ENCODE results near the gene MMP7.

The MMP7 gene

DNA sequence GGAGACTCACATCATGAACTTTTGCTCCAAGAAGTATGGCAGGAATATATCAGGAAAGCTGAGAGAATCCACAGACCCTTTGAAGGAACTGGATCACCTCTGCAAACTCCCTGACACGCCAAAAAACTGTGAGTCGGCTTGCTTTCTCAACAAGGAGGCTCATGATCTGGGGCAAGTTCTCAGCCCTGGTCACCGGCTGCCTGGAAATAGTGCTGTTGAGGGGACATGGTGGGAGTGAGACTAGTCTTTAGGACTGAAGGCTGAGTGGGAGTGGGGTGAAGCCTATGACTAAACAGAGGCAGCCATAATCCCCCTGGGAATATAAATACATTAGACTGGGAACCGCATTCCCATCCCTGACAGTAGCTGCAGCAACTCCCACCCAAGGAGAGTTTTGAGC, 8.4 kb upstream of the MMP7 start:
- Histone ChIP-seq H3K4me3 (ENCODE audit: low read length) (no peak overlapping the region), H3K27ac (ENCODE audit: low read depth, low read length) (no peak overlapping the region), H3K4me1 (ENCODE audit: insufficient read depth, low read length) (0 out of 2 replicates have a peak, but pooled peaks cover 4% of the 10 kb centered on the region), H3K27me3 (ENCODE audit: insufficient read depth, low read length) (no peaks in the 10 kb centered on the region), H3K9ac (ENCODE audit: low read depth, low read length) (no peak overlapping the region), H3K36me3 (ENCODE audit: insufficient read depth, low read length) (no peaks in the 10 kb centered on the region), H3K9me3 (ENCODE audit: insufficient read depth, low read depth, low read length) (no peaks in the 10 kb centered on the region)
- WGBS, result 95% methylated on average over 4 of the region's 4 CpGs

DNA sequence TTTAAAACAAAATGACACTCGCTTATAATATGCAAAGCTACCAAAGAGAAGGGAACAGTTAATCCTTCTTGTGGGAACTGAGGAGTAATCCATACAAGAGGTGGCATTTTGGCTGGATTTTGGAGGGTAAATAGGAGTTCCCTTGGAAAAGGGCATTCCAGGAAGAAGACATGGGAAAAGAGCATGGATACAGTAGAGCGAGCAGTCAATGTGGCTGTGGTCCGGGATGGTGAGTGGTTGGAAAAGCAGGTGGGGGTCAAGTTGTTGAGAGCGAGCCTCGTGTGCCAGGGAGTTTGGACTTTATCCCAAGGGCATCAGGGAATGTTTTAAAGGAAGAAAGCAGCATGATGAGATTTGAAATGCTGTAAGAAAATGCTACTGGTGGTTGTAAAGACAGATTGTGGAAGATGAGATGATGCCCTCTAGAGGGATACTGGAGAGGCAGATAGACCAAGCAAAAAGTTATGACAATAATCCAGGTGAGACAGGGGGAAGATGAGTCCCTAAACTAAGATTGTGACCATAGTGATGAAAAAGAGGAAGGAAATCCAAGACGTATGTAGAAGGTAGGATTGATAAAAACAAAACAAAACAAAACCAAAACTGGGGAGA, 3.8 kb upstream of the MMP7 start:
- Histone ChIP-seq H3K4me1 (ENCODE audit: insufficient read depth, low read length) (0 out of 2 replicates have a peak, but pooled peaks cover under 1% of the 10 kb centered on the region), H3K9ac (ENCODE audit: low read depth, low read length) (no peak overlapping the region), H3K4me3 (ENCODE audit: low read length) (no peak overlapping the region), H3K27me3 (ENCODE audit: insufficient read depth, low read length) (no peaks in the 10 kb centered on the region), H3K27ac (ENCODE audit: low read depth, low read length) (no peak overlapping the region), H3K9me3 (ENCODE audit: insufficient read depth, low read depth, low read length) (no peaks in the 10 kb centered on the region), H3K36me3 (ENCODE audit: insufficient read depth, low read length) (no peaks in the 10 kb centered on the region)
- 91% methylated on average over 6 of the region's 6 CpGs for WGBS

DNA sequence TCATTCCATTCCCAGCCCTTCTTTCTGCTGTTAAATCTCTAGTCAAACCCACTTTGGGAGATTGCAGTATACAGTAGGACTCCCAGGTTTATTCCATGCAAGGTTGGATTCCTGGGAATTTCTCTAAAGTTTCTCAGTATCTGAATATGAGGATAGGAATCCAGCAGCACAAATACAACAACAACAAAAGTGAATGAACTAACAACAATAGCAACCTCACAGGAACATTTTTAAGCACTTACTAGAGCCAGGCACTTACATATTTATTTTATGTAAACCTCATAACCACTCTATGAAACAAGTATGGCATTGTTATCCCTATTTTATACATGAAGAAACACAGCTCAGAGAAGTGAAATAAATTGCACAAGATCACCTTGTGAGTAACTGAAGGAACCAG, 1.9 kb downstream of the MMP7 start:
- H3K9ac ChIP-seq (ENCODE audit: low read depth, low read length), result no peak overlapping the region
- H3K27me3 ChIP-seq (ENCODE audit: insufficient read depth, low read length), result no peaks in the 10 kb centered on the region
- H3K36me3 ChIP-seq (ENCODE audit: insufficient read depth, low read length), result no peaks in the 10 kb centered on the region
- H3K9me3 ChIP-seq (ENCODE audit: insufficient read depth, low read depth, low read length), result no peaks in the 10 kb centered on the region
- no peaks in the 10 kb centered on the region for H3K4me1 ChIP-seq (ENCODE audit: insufficient read depth, low read length)
- H3K4me3 ChIP-seq (ENCODE audit: low read length), result no peak overlapping the region
- no peak overlapping the region for H3K27ac ChIP-seq (ENCODE audit: low read depth, low read length)

- H3K27me3 ChIP-seq (ENCODE audit: insufficient read depth, low read length), result no peaks in the 10 kb centered on the region
- no peak overlapping the region for H3K27ac ChIP-seq (ENCODE audit: low read depth, low read length)
- WGBS, result 95% methylated on average over 2 of the region's 2 CpGs
- no peaks in the 10 kb centered on the region for H3K4me1 ChIP-seq (ENCODE audit: insufficient read depth, low read length)
- no peak overlapping the region for H3K9ac ChIP-seq (ENCODE audit: low read depth, low read length)
- no peak overlapping the region for H3K4me3 ChIP-seq (ENCODE audit: low read length)
- no peaks in the 10 kb centered on the region for H3K36me3 ChIP-seq (ENCODE audit: insufficient read depth, low read length)
- no peaks in the 10 kb centered on the region for H3K9me3 ChIP-seq (ENCODE audit: insufficient read depth, low read depth, low read length)
Measured at GRCh38 chr11:102527684-102528083, 2.9 kb downstream of the MMP7 start.

DNA sequence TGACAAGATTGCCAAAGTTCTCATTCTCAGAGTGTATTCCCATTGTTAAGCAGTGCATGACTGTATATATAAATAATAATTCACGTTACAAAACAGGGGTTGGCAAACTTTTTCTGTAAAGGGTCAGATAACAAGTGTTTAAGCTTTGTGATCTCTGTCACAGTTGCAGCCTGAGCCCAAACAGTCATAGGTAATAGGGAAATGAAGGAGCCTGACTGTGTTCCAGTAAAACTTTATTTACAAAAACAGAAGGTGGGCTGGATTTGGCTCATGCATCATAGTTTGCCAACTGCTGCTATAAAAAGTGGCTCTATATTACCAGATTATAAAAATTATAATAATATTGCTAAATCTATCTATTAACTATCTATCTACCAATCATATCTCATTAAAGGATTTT, 3.5 kb downstream of the MMP7 start:
- Histone ChIP-seq H3K27ac (ENCODE audit: low read depth, low read length) (no peak overlapping the region), H3K4me1 (ENCODE audit: insufficient read depth, low read length) (no peaks in the 10 kb centered on the region), H3K9me3 (ENCODE audit: insufficient read depth, low read depth, low read length) (no peaks in the 10 kb centered on the region), H3K4me3 (ENCODE audit: low read length) (no peak overlapping the region), H3K36me3 (ENCODE audit: insufficient read depth, low read length) (no peaks in the 10 kb centered on the region), H3K9ac (ENCODE audit: low read depth, low read length) (no peak overlapping the region), H3K27me3 (ENCODE audit: insufficient read depth, low read length) (no peaks in the 10 kb centered on the region)
- 93% methylated on average over 1 of the region's 1 CpG for WGBS

GRCh38 chr11:102523887-102524286, 6.7 kb downstream of the MMP7 start:
- 89% methylated on average over 4 of the region's 4 CpGs for WGBS
- Histone ChIP-seq H3K9ac (ENCODE audit: low read depth, low read length) (no peak overlapping the region), H3K9me3 (ENCODE audit: insufficient read depth, low read depth, low read length) (no peaks in the 10 kb centered on the region), H3K27me3 (ENCODE audit: insufficient read depth, low read length) (no peaks in the 10 kb centered on the region), H3K36me3 (ENCODE audit: insufficient read depth, low read length) (no peaks in the 10 kb centered on the region), H3K27ac (ENCODE audit: low read depth, low read length) (no peak overlapping the region), H3K4me3 (ENCODE audit: low read length) (no peak overlapping the region), H3K4me1 (ENCODE audit: insufficient read depth, low read length) (no peaks in the 10 kb centered on the region)

GRCh38 chr11:102523189-102523570, 7.4 kb downstream of the MMP7 start:
- no peaks in the 10 kb centered on the region for H3K27me3 ChIP-seq (ENCODE audit: insufficient read depth, low read length)
- H3K9me3 ChIP-seq (ENCODE audit: insufficient read depth, low read depth, low read length), result no peaks in the 10 kb centered on the region
- H3K9ac ChIP-seq (ENCODE audit: low read depth, low read length), result no peak overlapping the region
- no CpG with 5 or more reads among the region's 2 CpGs for WGBS
- no peak overlapping the region for H3K4me3 ChIP-seq (ENCODE audit: low read length)
- H3K36me3 ChIP-seq (ENCODE audit: insufficient read depth, low read length), result no peaks in the 10 kb centered on the region
- no peaks in the 10 kb centered on the region for H3K4me1 ChIP-seq (ENCODE audit: insufficient read depth, low read length)
- no peak overlapping the region for H3K27ac ChIP-seq (ENCODE audit: low read depth, low read length)

DNA sequence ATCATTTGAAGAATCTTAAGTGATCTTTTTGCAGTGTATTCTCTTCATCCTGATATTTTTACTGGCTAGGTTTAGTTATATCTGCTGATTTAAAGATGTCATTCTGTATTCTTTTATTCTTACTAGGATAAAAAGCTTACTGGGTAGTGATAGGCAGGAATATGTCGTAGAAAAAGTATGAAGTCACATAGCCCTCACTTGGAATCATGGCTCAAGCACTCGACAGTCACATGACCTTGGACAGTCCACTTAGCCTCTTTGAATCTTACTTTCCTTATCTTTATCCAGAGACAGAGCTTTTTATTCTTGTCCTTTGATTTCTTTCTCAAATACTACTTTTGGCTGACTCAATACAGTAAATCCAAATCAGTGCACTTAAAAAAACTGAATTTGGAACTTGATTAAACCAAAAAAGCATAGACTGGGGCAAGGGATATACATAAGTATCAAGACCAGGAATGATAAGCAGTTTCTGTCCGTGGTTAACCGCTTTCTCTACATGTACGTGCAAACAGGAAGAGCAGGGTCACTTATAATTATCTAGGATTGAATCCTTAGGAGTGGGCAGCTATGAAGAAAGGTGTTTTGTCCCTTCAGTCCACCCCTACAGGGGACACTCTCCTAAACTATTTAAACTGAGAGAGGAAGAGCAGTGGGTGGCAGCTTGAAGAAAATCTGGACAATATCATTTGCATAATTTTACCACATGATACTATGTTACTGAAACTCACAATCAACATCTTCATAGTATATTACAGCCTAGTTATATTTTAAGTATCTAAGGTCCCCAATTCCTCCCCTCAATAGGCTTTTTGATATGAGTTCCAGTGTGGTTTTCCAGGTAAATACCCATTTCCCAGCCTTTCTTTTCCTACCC, 8.0 kb downstream of the MMP7 start:
- H3K27me3 ChIP-seq (ENCODE audit: insufficient read depth, low read length), result no peaks in the 10 kb centered on the region
- no peaks in the 10 kb centered on the region for H3K4me1 ChIP-seq (ENCODE audit: insufficient read depth, low read length)
- no peaks in the 10 kb centered on the region for H3K9me3 ChIP-seq (ENCODE audit: insufficient read depth, low read depth, low read length)
- no peak overlapping the region for H3K9ac ChIP-seq (ENCODE audit: low read depth, low read length)
- no peak overlapping the region for H3K27ac ChIP-seq (ENCODE audit: low read depth, low read length)
- no peak overlapping the region for H3K4me3 ChIP-seq (ENCODE audit: low read length)
- no peaks in the 10 kb centered on the region for H3K36me3 ChIP-seq (ENCODE audit: insufficient read depth, low read length)
- WGBS, result 88% methylated on average over 5 of the region's 5 CpGs

GRCh38 chr11:102521121-102521520, 9.4 kb downstream of the MMP7 start:
- 96% methylated on average over 8 of the region's 10 CpGs for WGBS
- Histone ChIP-seq H3K9me3 (ENCODE audit: insufficient read depth, low read depth, low read length) (no peaks in the 10 kb centered on the region), H3K27ac (ENCODE audit: low read depth, low read length) (no peak overlapping the region), H3K36me3 (ENCODE audit: insufficient read depth, low read length) (no peaks in the 10 kb centered on the region), H3K27me3 (ENCODE audit: insufficient read depth, low read length) (no peaks in the 10 kb centered on the region), H3K4me1 (ENCODE audit: insufficient read depth, low read length) (no peaks in the 10 kb centered on the region), H3K4me3 (ENCODE audit: low read length) (no peak overlapping the region), H3K9ac (ENCODE audit: low read depth, low read length) (no peak overlapping the region)

DNA sequence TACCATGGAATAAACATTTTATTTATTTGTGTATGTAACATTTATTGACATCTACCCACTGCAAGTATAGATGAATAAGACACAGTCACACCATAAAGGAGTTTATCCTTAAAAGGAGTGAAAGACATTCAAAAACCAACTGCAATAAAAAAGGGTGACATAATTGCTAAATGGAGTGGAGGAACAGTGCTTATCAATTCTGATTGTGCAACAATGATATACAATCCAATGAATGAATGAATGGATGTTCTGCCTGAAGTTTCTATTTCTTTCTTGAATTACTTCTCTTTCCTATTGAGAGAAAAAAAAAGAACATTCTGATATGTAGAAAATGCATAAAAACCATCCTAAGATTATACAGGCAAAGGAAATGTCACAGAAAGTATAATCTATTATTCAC, 10.0 kb downstream of the MMP7 start:
- no peak overlapping the region for H3K9ac ChIP-seq (ENCODE audit: low read depth, low read length)
- no peaks in the 10 kb centered on the region for H3K9me3 ChIP-seq (ENCODE audit: insufficient read depth, low read depth, low read length)
- no peak overlapping the region for H3K27ac ChIP-seq (ENCODE audit: low read depth, low read length)

DNA sequence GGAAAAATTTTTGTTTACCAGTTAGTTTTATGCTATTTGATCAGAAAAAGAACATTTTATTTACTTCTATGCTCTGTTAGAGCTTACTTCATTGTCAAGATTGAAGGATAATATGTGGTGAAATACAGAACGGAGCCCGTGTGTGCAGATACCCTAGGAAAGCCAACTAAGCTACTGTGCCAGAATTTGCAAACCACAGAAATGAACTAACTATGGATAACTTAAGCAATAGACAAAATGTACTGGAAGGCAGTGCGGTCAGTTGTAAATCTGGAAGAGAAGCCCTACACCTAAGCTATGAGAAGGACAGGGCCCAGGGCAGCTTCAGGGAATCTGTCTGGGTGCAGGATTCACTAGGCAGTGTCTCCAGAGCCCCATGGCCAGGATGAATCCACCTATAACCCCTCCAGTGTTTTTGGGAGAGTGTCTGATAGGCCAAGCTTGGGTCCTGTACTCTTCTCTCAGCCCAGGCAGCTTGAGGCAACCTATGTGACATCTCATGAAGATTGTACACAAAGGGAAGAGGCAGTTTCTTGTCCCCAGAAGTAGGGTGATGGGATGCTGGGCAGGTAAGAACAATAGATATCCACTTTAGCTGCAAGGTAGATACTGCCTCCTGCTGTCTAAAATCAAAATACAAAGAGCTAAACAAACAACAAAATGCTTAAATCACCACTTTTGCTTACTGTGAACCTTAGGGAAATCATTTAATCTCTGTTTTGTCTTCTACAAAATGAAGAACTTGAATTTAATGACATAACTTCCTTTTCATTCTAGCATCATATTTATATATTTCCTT, 12.1 kb downstream of the MMP7 start:
- H3K27me3 ChIP-seq (ENCODE audit: insufficient read depth, low read length), result no peaks in the 10 kb centered on the region
- H3K27ac ChIP-seq (ENCODE audit: low read depth, low read length), result no peak overlapping the region
- no peaks in the 10 kb centered on the region for H3K36me3 ChIP-seq (ENCODE audit: insufficient read depth, low read length)
- no peak overlapping the region for H3K9ac ChIP-seq (ENCODE audit: low read depth, low read length)
- H3K4me3 ChIP-seq (ENCODE audit: low read length), result no peak overlapping the region
- WGBS, result 93% methylated on average over 3 of the region's 3 CpGs
- no peaks in the 10 kb centered on the region for H3K4me1 ChIP-seq (ENCODE audit: insufficient read depth, low read length)
- no peaks in the 10 kb centered on the region for H3K9me3 ChIP-seq (ENCODE audit: insufficient read depth, low read depth, low read length)

More for the DNA sequence above, 10.0 kb downstream of the MMP7 start:
- no peaks in the 10 kb centered on the region for H3K36me3 ChIP-seq (ENCODE audit: insufficient read depth, low read length)
- no peaks in the 10 kb centered on the region for H3K27me3 ChIP-seq (ENCODE audit: insufficient read depth, low read length)
- no peaks in the 10 kb centered on the region for H3K4me1 ChIP-seq (ENCODE audit: insufficient read depth, low read length)
- no peak overlapping the region for H3K4me3 ChIP-seq (ENCODE audit: low read length)
